CD14-positive monocyte (primary cell): ENCODE results near the gene PRSS22. TPM values are rescaled to one million over a fixed set of nuclear protein-coding genes. Genes with fewer than 3 reads are reported as not detected.

Experiments used
- DNase-seq, 3 donors: peaks; one replicate each; pipeline ENCODE4 v3.0.0-alpha.2; 2011 to 2022
- H2AFZ ChIP-seq: 2 replicates; pipeline ENCODE4 v1.6.0; 2012; ENCODE audit warnings: mild to moderate bottlenecking, low read depth, low read length, inconsistent platforms; ENCODE audit not compliant: insufficient read depth, poor library complexity, severe bottlenecking
- H3K27ac ChIP-seq, 2 donors: 1 replicate in 1 of 2; 2 replicates in 1 of 2; pipeline ENCODE4 v1.5.1; 2012 to 2013; ENCODE audit warnings: low read length in 2 of 2, control low read depth in 1 of 2, inconsistent platforms in 1 of 2, low read depth in 1 of 2, mild to moderate bottlenecking in 1 of 2
- H3K27me3 ChIP-seq, 2 donors: one replicate each; pipeline versions ENCODE4 v1.6.0 to v1.6.1; 2011 to 2013; ENCODE audit warnings: low read length in 2 of 2; ENCODE audit not compliant: control insufficient read depth in 2 of 2, insufficient read depth in 2 of 2
- H3K36me3 ChIP-seq, 2 donors: replicated peaks in 1 of 2; 1 replicate in 1 of 2; 2 replicates in 1 of 2; pipeline versions ENCODE4 v1.5.1 to v1.6.1; 2012 to 2013; ENCODE audit warnings: low read length in 2 of 2, control low read depth in 1 of 2, inconsistent platforms in 1 of 2, mild to moderate bottlenecking in 1 of 2; ENCODE audit not compliant: insufficient read depth in 2 of 2, control insufficient read depth in 1 of 2
- H3K4me1 ChIP-seq, 2 donors: 1 replicate in 1 of 2; 2 replicates in 1 of 2; pipeline versions ENCODE4 v1.5.1 to v1.6.1; 2012 to 2013; ENCODE audit warnings: low read length in 2 of 2, control low read depth in 1 of 2, inconsistent platforms in 1 of 2, mild to moderate bottlenecking in 1 of 2, moderate library complexity in 1 of 2; ENCODE audit not compliant: insufficient read depth in 2 of 2, control insufficient read depth in 1 of 2
- H3K4me2 ChIP-seq: replicated peaks from 2 replicates; pipeline ENCODE3; 2012; ENCODE audit warnings: low read length, moderate library complexity, mild to moderate bottlenecking; ENCODE audit not compliant: poor library complexity, severe bottlenecking; ENCODE audit errors: extremely low read depth
- H3K4me3 ChIP-seq, 3 experiments: fragments of 200-600 bp in 1 of 3; sonication (generic) in 1 of 3; replicated peaks in 1 of 3; 1 replicate in 2 of 3; 2 replicates in 1 of 3; pipeline ENCODE4 v1.5.1; 2011 to 2013; ENCODE audit warnings: low read length in 3 of 3, mild to moderate bottlenecking in 3 of 3, control low read depth in 2 of 3, low read depth in 2 of 3, inconsistent platforms in 1 of 3, moderate library complexity in 1 of 3
- H3K79me2 ChIP-seq: 2 replicates; pipeline ENCODE4 v1.6.0; 2012; ENCODE audit warnings: mild to moderate bottlenecking, control low read depth, inconsistent platforms, low read length, moderate library complexity; ENCODE audit not compliant: insufficient read depth
- H3K9ac ChIP-seq: 2 replicates; pipeline ENCODE4 v1.6.0; 2017; ENCODE audit warnings: low read length, mild to moderate bottlenecking; ENCODE audit not compliant: insufficient read depth, poor library complexity, severe bottlenecking
- H3K9me3 ChIP-seq, 2 donors: replicated peaks in 1 of 2; 1 replicate in 1 of 2; 2 replicates in 1 of 2; pipeline versions ENCODE4 v1.5.1 to v1.6.1; 2012 to 2013; ENCODE audit warnings: low read length in 2 of 2, control low read depth in 1 of 2; ENCODE audit not compliant: control insufficient read depth in 1 of 2, insufficient read depth in 1 of 2
- H4K20me1 ChIP-seq: 2 replicates; pipeline ENCODE4 v1.6.0; 2012; ENCODE audit warnings: mild to moderate bottlenecking, low read length, control low read depth, moderate library complexity; ENCODE audit not compliant: insufficient read depth
- H3K27ac Mint-ChIP-seq, 7 donors: one replicate each; pipeline ENCODE4 v1.8.0; 2020; ENCODE audit warnings: mild to moderate bottlenecking in 7 of 7, mixed read lengths in 7 of 7, moderate library complexity in 6 of 7, inconsistent platforms in 2 of 7
- H3K27me3 Mint-ChIP-seq, 3 donors: one replicate each; pipeline ENCODE4 v1.8.0; 2021 to 2022; ENCODE audit warnings: low read depth in 3 of 3, mild to moderate bottlenecking in 3 of 3, mixed read lengths in 3 of 3, moderate library complexity in 3 of 3, inconsistent platforms in 1 of 3
- H3K36me3 Mint-ChIP-seq, 2 donors: one replicate each; pipeline ENCODE4 v1.8.0; 2020; ENCODE audit warnings: mixed read lengths in 2 of 2, inconsistent platforms in 1 of 2, mild to moderate bottlenecking in 1 of 2
- H3K4me1 Mint-ChIP-seq: one replicate; pipeline ENCODE4 v1.8.0; 2020; ENCODE audit warnings: mild to moderate bottlenecking, mixed read lengths
- H3K4me3 Mint-ChIP-seq, 2 donors: one replicate each; pipeline ENCODE4 v1.8.0; 2020; ENCODE audit warnings: mild to moderate bottlenecking in 2 of 2, mixed read lengths in 2 of 2, moderate library complexity in 1 of 2
- H3K9me3 Mint-ChIP-seq, 7 donors: one replicate each; pipeline ENCODE4 v1.8.0; 2020 to 2022; ENCODE audit warnings: mixed read lengths in 7 of 7, mild to moderate bottlenecking in 6 of 7, moderate library complexity in 6 of 7, inconsistent platforms in 2 of 7
- CTCF ChIP-seq: fragments of 200-600 bp; IDR thresholded peaks from one replicate; pipeline ENCODE4 v1.8.0; 2022; ENCODE audit warnings: antibody characterized with exemption, mild to moderate bottlenecking
- WGBS: methylation state at CpG from one replicate; pipeline ENCODE4 v1.1.5; 2013; ENCODE audit warnings: missing lambda C conversion rate; ENCODE audit not compliant: insufficient coverage; 5-methylcytosine and 5-hydroxymethylcytosine counted together
- intact Hi-C, 2 donors: fragments of 100-400 bp; cut with micrococcal nuclease; formaldehyde crosslinking; loops; one replicate each; pipeline versions ENCODE4 v1.15.0 to v1.15.1; 2023
- polyA plus RNA-seq, 3 donors: library from polyadenylated mRNA; depleted of rRNA in 1 of 3; unstranded in 2 of 3; stranded (reverse) in 1 of 3; fragments of 300-500 nt in 2 of 3; fragments of >200 nt in 1 of 3; fragmentation: Illumina TruSeq in 2 of 3; gene quantifications; 1 replicate in 2 of 3; 2 replicates in 1 of 3; pipeline ENCODE4 v1.2.3, GENCODE V29; 2012 to 2021

PRSS22 gene
- polyA plus RNA-seq, 3 donors: not detected

- H3K36me3 Mint-ChIP-seq: peaks cover 0 to 2% of the 10 kb centered on the region in 2 donors
- Histone ChIP-seq H3K27ac (no peak overlapping the region), H3K79me2 (no peaks in the 10 kb centered on the region), H2AFZ (no peak overlapping the region), H3K36me3 (no peaks in the 10 kb centered on the region), H3K4me1 (peaks cover 21 to 27% of the 10 kb centered on the region in 2 donors), H3K4me2 (no peak overlapping the region), H3K9ac (no peak overlapping the region), H4K20me1 (no peaks in the 10 kb centered on the region), H3K27me3 (no peaks in the 10 kb centered on the region), H3K9me3 (no peaks in the 10 kb centered on the region), H3K4me3 (no peak overlapping the region)
- DNase-seq: no peak
- H3K4me3 Mint-ChIP-seq: no peak overlapping the region
- H3K27ac Mint-ChIP-seq: no peak overlapping the region
- WGBS: 100% methylated on average over 4 of the region's 9 CpGs
- no peak for TF ChIP-seq CTCF
- peaks cover 22% of the 10 kb centered on the region for H3K4me1 Mint-ChIP-seq
- peaks cover 0 to 5% (median 0%) of the 10 kb centered on the region in 7 donors for H3K9me3 Mint-ChIP-seq
- H3K27me3 Mint-ChIP-seq: peaks cover 0 to 2% (median 0%) of the 10 kb centered on the region in 3 donors
- intact Hi-C loops: no loop called here
These were observed 44.6 kb upstream of the PRSS22 start for GRCh38 chr16:2902337-2903130.

- H3K36me3 ChIP-seq: peaks cover 9 to 10% of the 10 kb centered on the region in 2 donors
- no peak overlapping the region for H3K9ac ChIP-seq
- H3K4me3 ChIP-seq: no peak overlapping the region
- H4K20me1 ChIP-seq: no peaks in the 10 kb centered on the region
- no peaks in the 10 kb centered on the region for H3K9me3 Mint-ChIP-seq
- 97% methylated on average over 13 of the region's 15 CpGs for WGBS
- H3K4me1 Mint-ChIP-seq: peaks cover 7% of the 10 kb centered on the region
- H3K27ac ChIP-seq: no peak overlapping the region
- intact Hi-C loops: no loop called here
- no peak for DNase-seq
- H3K79me2 ChIP-seq: no peaks in the 10 kb centered on the region
- H3K4me1 ChIP-seq: peaks cover 8 to 15% of the 10 kb centered on the region in 2 donors
- peak overlapping the region in 1 of 7 donors; percentile 47 for H3K27ac Mint-ChIP-seq
- no peak overlapping the region for H3K4me3 Mint-ChIP-seq
- no peak overlapping the region for H2AFZ ChIP-seq
- H3K27me3 ChIP-seq: no peaks in the 10 kb centered on the region
- no peaks in the 10 kb centered on the region for H3K9me3 ChIP-seq
- H3K27me3 Mint-ChIP-seq: peaks cover 0 to 2% (median 0%) of the 10 kb centered on the region in 3 donors
- no peak for TF ChIP-seq CTCF
- peaks cover 5% of the 10 kb centered on the region in 2 donors for H3K36me3 Mint-ChIP-seq
- H3K4me2 ChIP-seq: no peak overlapping the region
These were observed 42.6 kb upstream of the PRSS22 start for GRCh38 chr16:2900526-2901075.
